NCI-H446 (cell line): ENCODE results near the gene UQCRH.

Experiments
- DNase-seq, 2 experiments: peaks; one replicate each; lab custom pipeline; 2025; lab: John Stamatoyannopoulos, UW

UQCRH gene

DNA sequence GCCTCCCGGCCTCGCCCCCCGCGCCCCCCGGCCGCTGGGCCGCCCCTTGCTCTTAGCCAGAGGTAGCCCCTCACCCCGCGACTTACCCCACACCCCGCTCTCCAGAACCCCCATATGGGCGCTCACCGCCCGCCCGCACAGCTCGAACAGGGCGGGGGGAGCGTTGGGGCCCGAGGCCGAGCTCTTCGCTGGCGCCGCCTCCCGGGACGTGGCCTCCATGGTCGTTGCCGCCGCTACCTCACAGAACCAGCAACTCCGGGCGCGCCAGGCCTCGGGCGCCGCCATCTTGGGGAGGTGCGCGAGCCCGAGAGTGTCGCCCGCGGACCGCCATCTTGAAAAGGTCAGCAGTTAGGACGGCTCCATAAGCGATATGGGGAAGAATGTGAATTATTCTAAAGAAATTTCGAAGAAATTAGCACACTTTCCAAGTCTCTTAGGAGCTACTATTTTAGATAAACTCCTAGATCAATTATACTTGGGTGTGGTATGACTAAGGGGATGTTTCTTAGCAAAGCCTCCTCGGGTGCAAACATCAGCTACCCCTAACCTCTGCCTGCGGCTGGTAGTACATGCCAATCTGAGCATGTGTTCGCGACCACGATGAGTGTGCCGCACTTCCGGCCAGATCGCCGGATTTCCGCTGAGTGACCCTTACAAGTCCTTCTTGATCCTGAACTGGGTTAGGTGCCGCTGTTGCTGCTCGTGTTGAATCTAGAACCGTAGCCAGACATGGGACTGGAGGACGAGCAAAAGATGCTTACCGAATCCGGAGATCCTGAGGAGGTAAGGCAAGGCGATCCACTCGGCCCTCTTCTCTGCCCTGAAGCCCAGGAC, at the start of gene UQCRH, which contains the start of gene LRRC41:
Gene UQCRH, plus strand, starts transcription at position 661 of the 834 bp plus-strand sequence. Its CDS starts 69 bp downstream, at position 730.
Gene LRRC41, minus strand, starts transcription at position 579 of the 834 bp plus-strand sequence. Its CDS starts 294 bp downstream, at position 285.
- peak; percentile 95 to 97 for DNase-seq

DNA sequence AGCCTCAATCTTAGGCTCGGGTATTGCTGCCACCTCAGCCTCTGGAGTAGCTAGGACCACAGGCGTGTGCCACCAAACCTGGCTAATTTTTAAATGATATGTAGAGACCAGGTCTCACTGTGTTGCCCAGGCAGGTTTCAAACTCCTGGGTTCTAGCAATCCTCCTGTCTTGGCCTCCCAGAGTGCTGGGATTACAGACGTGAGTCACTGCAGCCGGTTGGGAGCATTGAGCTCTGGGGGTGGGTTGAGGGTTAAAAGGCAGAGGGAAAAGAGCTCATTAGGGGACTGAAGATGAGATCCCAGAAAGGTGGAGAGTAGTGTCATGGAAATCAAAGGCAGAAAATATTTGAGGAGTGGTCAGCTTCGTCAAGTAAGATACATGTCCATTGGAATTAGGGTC, 48.8 kb upstream of the UQCRH start:
- DNase-seq: no peak

DNA sequence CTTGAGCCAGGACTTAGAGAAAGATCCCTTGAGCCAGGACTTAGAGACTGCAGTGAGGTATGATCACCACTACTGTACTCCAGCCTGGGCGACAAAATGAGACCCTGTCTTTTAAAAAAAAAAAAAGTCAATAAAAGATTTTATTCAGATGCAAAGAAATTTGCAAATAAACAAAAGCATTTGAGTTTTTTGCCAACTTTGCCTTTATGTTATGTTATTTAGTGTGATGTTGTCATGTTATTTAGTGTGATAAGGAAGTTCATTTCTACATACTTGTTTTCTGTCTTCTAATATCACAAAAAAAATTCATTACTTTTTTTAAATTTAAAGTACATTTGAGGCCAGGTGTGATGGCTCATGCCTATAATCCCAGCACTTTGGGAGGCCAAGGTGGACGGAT, 47.0 kb upstream of the UQCRH start:
- no peak for DNase-seq

DNA sequence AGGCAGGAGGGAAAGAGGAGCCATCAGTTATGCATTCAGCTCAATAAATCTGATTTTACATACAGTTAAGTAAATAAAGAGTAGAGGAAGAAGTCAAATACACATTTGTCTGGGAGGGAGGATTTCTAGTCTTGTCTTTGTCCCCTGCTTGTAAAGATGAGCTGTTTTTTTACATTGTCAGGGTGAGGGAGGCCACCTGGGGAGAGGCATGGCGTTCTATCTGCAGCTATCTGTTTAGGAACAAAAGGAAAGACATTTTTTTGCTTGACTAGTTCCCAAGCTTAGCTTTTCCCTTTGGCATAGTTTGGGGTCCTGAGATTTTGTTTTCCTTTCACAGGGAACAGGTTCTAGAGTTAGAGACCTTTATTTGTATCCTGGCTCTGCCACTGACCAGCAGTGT, 41.0 kb upstream of the UQCRH start:
- no peak for DNase-seq

DNA sequence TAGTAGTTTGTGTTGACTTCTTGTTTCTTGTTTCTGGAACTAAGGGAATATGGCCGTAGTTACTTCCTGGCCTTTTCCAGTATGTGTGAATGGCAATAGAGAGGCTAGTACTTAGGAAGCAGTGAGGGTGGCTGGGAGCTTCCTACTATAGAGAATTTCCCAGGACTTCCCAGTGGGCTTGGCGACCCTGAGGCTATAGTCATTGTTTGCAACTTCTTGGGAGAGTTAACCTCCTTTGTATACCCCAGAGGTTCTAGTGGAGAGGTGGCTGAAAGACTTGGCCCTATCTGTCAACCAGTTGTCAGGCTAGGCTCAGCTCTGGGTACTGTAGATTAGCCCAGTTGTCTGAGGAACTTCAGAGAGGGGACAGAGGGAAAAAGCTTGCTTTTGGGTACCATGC, 40.4 kb upstream of the UQCRH start:
- DNase-seq: no peak

DNA sequence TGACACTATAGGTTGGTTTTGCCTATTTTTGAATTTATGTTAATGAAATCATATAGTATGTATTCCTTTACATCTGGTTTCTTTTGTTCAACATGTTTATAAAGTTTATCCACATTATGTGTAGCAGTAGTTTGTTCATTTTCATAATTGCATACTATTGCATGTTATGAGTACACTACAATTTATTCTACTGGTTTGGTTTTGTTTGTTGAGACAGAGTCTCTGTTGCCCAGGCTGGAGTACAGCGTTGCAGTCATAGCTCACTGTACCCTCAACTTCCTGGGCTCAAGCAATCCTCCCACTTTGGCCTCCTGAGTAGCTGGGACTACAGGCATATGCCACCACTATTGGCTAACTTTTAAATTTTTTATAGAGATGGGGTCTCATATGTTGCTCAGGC, 34.9 kb upstream of the UQCRH start:
- no peak for DNase-seq

DNA sequence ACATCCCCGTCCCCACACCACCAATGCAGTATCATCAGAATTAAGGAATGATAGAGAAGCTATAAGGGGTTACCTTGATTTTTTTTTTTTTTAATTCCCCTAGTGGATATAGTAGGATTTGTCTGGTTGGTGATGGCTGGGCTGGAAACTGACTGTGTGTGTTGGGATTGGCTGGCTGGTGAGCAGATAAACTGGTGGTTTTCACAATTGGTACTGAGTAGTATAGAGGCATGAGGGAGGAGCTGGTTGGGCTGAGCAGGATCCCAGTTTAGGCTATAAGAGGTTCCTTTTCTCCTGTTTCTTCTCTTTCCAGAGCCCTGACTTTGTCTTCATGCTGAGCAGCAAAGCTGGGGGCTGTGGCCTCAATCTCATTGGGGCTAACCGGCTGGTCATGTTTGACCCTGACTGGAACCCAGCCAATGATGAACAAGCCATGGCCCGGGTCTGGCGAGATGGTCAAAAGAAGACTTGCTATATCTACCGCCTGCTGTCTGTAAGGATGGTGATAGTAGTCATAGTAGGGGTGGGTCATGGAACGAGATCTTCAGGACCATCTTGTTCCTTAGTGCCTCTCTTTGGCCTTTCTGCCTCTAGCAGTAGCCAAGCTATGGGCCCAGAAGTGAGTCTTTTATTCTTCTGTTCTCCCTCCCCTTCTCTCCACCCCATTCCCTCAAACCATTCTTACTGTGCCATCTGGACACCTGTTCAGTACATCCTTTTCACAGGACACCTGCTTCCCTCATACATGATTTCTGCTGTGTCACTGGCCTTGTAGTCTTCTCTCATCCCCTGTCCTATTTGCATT, 29.1 kb upstream of the UQCRH start:
- DNase-seq: no peak

DNA sequence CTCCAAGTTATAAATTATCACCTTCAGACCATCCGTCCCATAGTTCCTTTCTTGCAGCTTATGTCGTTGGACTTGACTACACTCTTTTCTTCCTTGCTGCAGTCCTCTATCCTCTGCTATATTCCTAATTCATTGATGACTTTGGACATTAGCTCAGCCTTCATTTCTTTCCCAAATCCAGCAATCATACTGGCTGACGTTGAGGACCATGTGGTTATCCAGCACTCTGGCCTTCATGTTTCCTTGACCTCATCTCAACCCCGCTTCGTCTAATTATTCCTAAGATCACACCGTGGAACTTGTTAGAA, 28.5 kb upstream of the UQCRH start:
- DNase-seq: no peak

DNA sequence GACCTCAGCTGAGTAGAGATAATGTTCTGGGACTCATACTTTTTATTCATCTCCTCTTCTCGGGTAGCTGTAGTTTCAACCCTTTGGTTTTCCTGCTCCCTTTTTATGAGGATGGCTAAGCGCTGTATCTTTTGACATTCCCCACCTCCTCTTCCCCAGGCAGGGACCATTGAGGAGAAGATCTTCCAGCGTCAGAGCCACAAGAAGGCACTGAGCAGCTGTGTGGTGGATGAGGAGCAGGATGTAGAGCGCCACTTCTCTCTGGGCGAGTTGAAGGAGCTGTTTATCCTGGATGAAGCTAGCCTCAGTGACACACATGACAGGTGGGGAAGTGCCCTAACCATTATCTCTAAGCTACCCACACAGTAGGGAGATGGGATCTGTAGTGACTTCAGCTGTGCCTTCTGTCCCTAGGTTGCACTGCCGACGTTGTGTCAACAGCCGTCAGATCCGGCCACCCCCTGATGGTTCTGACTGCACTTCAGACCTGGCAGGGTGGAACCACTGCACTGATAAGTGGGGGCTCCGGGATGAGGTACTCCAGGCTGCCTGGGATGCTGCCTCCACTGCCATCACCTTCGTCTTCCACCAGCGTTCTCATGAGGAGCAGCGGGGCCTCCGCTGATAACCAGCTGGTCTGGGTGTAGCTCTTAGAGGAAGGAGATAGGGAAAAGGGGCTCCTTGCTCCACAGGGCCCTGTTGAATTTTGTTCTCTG, 25.7 kb upstream of the UQCRH start:
- no peak for DNase-seq

DNA sequence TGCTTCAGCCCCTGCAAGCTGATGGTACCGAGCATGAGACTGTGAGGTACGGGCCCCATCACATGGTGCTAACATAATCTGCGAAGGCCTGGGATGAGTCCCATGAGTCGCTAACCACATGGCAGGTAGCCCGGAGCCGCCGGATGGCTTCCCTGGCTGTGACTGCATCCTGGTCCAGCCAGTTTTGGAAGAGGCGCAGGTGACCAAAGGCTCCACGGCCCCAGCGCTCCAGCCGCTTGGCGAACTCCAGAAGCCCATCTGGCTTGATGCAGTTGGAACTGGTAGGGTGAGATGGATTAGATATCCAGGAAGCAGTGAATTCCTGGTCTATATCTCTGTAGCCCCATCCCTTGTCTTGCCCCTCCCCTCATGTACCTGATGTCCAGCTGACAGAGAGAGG, 24.7 kb upstream of the UQCRH start:
- no peak for DNase-seq

DNA sequence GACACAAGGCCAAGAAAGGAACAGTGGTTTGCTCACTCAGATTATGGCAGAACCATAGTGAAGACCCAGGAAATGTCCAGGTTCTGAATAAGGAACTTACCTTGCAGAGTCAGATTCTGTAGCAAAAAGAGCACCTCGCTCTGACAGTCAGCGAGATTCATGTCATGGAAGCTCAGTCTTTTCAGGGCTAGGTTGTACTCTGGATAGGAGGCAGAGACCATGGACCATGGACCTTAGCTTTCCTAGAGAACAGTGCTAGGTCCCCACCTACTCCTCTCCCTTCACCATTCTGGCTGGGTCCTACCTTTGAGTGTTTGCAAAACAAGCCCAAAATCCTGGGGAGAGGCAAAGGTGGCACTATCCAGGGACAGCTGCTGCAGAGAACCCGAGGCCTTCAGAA, 23.4 kb upstream of the UQCRH start:
- DNase-seq: no peak

DNA sequence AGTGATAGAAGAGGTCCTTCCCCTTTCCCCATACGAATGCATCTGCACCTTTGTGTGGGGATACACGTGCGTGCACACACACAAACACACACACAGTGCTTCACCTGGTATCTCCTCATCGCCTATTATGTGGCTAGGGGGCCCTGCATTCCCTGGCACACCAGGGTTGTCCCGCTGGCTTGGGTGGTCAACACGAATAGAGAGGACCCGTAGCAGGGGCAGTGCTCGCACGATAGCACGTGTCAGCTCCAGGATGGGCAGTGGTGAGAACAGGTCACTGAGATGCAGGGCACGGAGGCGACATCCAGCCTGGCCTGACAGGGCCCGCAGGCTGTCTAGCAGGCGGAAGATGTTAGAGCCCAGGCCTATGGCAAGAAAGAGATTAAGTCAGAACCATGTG, 22.5 kb upstream of the UQCRH start:
- no peak for DNase-seq

DNA sequence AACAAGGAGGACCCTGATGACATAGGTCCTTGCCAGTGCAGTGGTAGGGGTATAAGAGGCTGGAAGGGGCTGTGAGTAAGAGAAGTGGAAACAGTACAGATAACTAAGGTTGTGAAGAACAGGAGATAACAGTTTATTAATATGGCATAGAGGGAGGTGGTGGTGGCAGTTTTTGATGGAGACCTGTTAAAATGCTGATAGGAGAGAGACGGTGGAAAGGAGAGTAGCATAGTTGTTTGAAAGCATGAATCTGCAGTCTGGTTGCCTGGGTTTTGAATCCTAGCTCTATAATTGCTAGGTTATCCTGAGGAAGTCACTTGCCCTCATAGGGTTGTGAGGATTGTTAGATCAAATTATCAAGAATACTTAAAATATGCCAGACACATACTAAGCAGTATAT, 19.4 kb upstream of the UQCRH start:
- DNase-seq: no peak

DNA sequence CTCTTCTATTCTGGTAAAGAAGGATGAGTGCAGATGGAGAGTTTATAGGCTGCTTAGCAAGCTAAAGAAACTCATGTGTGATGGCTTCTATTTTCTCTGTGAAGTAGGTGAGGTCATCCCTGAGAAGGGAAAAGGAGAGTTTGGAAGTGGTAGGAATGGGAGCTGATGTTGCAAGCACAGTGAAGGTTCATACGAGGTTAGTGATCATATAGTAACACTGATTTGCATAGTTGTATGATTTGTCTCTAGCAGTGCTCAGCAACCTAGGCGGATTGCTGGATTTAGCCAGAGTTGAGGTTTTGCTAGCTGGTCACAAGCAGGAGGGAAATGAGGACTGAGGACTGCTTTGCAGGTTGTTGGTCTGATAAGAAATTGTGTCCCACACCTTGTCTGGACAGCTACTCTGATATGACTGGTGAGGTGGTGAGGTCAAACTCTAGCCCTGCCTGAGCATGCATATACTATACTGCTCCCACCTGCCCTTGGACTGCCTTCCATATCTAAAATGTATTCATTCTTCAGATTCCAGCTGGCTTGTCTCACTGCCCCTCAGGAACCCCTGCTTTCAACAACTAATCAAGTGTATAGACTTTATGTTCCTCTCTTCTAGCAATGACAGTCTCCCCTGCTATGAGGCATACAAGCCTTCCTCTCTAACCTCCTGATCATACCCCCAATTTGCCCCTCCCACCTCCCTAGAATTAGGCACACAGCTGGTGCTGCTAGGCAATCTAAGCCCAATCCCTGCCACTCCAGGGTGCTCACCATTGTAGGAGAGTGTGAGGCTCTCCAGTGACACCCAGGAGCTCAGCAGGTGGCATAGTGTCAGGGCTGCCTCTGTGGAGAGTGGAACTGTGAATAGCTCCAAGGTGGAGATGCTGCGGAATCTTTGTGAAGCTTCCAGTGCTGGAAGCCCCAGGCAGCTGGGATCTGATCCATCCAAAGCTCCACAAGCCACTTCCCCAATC, 18.6 kb upstream of the UQCRH start:
- no peak for DNase-seq

DNA sequence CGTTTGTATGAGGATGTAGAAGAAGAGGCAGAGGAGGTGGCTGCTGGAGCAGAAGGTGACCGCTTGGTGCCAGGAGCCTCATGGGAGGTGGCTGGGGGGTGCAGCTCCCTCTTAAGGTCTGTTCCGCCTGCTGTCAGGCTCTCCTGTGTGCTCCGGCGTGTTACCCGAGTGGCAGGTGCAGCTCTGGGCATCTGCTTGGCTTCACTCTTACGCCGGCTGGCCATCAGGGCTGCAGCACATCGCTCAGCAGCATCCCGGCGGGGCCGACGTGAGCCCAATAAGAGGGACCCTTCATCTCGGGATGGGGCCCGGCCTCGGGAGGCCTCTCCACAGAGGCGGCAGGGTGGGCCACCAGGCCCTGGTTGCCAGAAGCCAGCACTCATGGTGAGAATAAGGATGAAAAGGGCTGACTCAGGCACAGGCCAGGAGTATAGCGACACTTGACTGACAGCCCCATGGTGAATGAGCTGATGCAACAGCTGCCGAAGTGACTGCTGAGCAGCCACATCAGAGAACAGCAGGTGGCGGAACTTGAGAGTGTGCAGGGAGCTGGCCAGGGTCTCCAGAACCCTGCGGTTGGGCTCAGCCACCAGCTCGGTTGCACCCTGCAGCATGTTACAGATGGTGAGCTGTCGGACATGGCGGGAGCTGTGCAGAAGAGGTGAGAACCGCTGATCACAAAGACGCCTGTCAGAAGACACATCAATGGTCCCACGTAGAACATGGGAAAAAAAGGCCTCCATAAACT, 17.6 kb upstream of the UQCRH start:
- peak; percentile 8 to 31 for DNase-seq

DNA sequence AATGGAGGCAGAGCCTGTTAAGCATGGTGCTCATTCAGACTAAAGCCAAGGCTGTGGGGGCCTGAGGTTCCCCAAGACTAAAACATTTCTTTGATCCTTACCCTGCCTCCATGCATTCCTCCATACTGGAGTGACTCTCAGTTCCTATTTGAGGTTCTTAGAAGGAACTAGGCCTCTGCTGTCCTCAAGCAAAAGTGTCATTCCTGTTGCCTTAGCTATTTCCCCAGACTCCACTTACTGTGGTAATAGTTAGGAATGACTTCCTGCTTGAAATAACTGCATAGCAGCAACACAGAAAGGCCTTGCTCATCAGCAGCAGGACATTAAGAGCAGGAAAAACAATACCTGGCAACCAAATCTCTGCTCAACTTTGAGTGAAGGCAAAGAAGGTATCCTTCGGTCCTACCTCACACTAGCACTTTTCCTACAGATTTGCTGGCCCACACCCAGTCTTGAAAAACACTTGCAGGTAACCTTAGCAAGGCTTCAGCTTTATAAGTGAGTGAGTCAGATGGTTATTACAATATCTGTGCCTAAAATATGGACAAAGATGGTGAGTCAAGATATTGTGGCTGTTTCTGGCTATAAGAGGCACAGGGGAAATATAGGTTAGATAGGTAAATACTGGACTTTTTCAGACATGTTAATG, 14.9 kb upstream of the UQCRH start:
- DNase-seq: no peak

DNA sequence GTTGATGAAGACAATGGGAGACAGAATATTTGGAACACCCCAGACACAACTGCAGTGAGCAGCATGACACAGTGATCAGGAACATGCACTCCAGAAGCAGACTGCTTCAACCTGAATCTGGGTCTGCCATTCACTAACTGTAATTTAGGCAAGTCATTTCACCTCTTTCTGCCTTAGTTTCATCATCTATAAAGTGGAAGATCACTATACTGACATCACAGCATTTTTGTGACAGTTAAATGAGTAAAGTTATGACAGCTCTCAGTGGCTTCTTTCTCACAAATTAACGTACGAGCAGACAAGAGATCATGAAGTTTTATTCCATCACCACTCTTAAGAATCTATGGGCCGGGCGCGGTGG, 14.4 kb upstream of the UQCRH start:
- DNase-seq: no peak

DNA sequence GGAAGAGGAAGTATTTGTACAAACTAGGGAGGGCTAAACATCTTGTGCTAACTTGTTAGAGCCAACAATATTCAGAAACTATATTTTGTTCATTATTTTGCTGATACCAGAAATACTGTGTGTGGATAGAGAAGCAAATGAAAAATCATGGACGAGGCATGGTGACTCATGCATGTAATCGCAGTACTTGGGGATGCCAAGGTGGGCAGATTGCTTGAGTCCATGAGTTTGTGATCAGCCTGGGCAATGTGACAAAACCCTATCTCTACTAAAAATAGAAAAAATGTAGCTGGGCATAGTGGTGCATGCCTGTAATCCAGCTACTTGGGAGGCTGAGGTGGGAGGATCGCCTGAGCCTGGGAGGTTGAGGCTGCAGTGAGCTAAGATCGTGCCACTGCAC, 13.5 kb upstream of the UQCRH start:
- DNase-seq: peak; percentile 37 to 67

DNA sequence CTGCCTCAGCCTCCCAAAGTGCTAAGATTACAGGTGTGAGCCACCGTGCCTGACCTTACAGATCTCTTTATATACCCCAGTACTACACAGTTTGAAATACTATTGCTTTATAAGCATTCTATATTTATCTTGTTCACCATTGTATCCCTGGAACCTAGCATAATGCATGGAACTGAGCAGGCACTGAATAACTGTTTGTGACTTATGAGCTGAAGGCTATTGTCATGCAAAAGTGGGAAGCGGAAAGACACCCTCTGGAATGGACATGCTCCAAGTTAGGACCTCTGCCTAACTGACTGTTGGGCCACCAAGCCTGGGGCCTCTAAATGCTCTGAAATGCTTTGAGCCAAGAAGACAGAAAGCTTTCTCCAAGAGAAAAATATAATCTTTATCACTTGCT, 8.2 kb upstream of the UQCRH start:
- DNase-seq: no peak

DNA sequence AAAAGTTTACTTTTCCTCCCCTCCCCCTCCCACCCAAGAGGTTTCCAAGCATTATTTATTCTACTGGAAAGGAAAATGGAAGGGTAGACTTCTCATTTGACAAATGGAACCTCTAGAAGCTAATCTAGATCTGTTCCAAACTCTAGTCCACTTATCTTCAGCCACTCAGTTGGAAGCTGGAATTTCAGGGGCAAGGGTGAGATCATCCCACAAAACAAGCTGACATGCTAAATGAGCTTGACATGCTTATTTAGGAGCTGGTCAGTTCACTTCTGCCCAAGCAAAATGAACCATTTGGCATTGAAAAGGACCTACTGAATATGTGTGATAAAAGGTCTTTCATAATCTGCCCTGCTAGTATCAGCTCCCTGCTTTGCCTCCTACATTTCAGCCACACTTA, 5.1 kb upstream of the UQCRH start:
- DNase-seq: no peak
